ENCODE measurements around the gene TMEM156. TPM values are rescaled to one million over a fixed set of nuclear protein-coding genes. Genes with fewer than 3 reads are reported as not detected.

TMEM156 gene
- total and polyA plus RNA-seq, 2 of the 4 experiments (the other 2 are of a cell fraction) = 0.53 to 0.54 TPM

DNA sequence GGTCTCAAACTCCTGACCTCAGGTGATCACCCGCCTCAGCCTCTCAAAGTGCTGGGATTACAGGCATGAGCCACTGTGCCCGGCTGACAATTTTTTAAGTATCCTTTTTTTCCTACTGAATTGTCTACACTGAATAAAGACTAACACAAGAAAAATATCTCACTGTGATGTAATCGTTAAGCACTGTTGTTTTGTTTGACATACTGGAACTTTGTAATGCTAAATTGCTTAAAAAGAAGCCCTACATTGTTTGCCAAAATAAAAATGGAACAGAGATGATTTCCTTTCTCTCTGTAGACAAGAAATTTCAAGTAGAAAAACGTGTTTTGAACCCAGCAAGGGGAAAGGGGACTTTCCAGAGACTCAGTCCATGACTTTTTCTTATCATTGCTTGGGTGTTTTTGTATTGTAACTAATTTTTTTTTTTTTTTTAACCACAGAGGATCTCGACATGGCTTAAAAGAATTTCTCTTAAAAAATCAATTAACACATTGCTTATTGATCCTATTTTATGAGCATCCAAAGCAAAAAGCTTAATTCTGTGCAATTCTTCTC lies 74.9 kb downstream of the TMEM156 start:
- Histone ChIP-seq H2AK5ac (ENCODE audit: low read depth, low read length) (peak overlapping the region; percentile 56; the same call in 1 of the 2 replicates), H3K27me3 (ENCODE audit: control insufficient read depth, insufficient read depth, low read length) (no peaks in the 10 kb centered on the region), H2BK5ac (ENCODE audit: low read depth, low read length, poor library complexity, severe bottlenecking) (peak overlapping the region; percentile 96), H3K9me3 (ENCODE audit: control insufficient read depth, insufficient read depth, low read length) (no peaks in the 10 kb centered on the region), H2AK9ac (replicated peaks; ENCODE audit: low read depth, low read length, poor library complexity) (no peak overlapping the region), H4K5ac (ENCODE audit: low read depth, low read length) (peak overlapping the region; percentile 98; the same call in 1 of the 2 replicates), H4K91ac (ENCODE audit: insufficient read depth, low read depth, low read length) (peak overlapping the region; percentile 87), H2BK20ac (ENCODE audit: low read depth, low read length) (peak overlapping the region; percentile 91), H3K27ac (ENCODE audit: insufficient read depth, low read length) (peak overlapping the region; percentile 51; the same call in 1 of the 2 replicates), H3K4me3 (ENCODE audit: insufficient read depth, low read depth, low read length) (no peak overlapping the region), H2BK120ac (ENCODE audit: low read depth, low read length) (peak overlapping the region; percentile 98), H3K18ac (ENCODE audit: low read depth, low read length) (peak overlapping the region; percentile 99), H4K8ac (ENCODE audit: low read depth in 2 of 2, low read length in 2 of 2) (peak overlapping the region; percentile 96 to 99), H3K79me1 (ENCODE audit: low read depth in 1 of 2, low read length in 2 of 2) (no peaks in the 10 kb centered on the region), H3K9me1 (ENCODE audit: insufficient read depth, low read length) (no peaks in the 10 kb centered on the region), H3K4me2 (ENCODE audit: low read depth, low read length) (no peak overlapping the region), H3K4ac (ENCODE audit: low read depth, low read length) (peak overlapping the region; percentile 92), H3K4me1 (ENCODE audit: control insufficient read depth, insufficient read depth, low read length) (peaks cover 10% of the 10 kb centered on the region), H3K36me3 (ENCODE audit: control insufficient read depth, insufficient read depth, low read length) (no peaks in the 10 kb centered on the region), H3K56ac (ENCODE audit: extremely low read depth, insufficient read depth, low read length) (no peak overlapping the region), H3K9ac (ENCODE audit: low read depth, low read length) (no peak overlapping the region), H4K20me1 (ENCODE audit: insufficient read depth, low read length) (no peaks in the 10 kb centered on the region), H2AFZ (replicated peaks; ENCODE audit: low read length, poor library complexity) (no peak overlapping the region), H2BK15ac (ENCODE audit: low read depth, low read length) (peak overlapping the region; percentile 86; the same call in 2 of the 3 replicates), H3K14ac (replicated peaks; ENCODE audit: low read depth, low read length) (peak overlapping the region; percentile 92), H3K23ac (ENCODE audit: low read depth, low read length) (peak overlapping the region; percentile 83; the same call in 1 of the 2 replicates)
- in situ Hi-C loops (cut with MboI; ENCODE audit: low sequenced_read_pairs) = no loop called here
- CTCF ChIA-PET = no interaction called here
- ATAC-seq (ENCODE audit: low read depth) = no peak
- no CpG with 5 or more reads among the region's 5 CpGs for WGBS, 2 experiments (ENCODE audit: extremely low coverage in 2 of 2, insufficient read length in 1 of 2)
- POLR2A ChIA-PET (ENCODE audit: unreplicated experiment) = no interaction called here
- dilution Hi-C loops (cut with HindIII; ENCODE audit: low sequenced_read_pairs, unreplicated experiment) = no loop called here
- BruUV-seq (replicated peaks) = no TSS peak
- no peak for DNase-seq
- intact Hi-C loops (cut with micrococcal nuclease) = no loop called here
- TF ChIP-seq MXI1 (IDR thresholded peaks at IDR 0.05; ENCODE audit: borderline replicate concordance, low read depth, low read length) (no peak), NFE2L2 (IDR thresholded peaks at IDR 0.05; ENCODE audit: low read depth, low read length) (no peak), BHLHE40 (IDR thresholded peaks at IDR 0.05; ENCODE audit: low read depth, low read length) (no peak), CTCF (conservative IDR thresholded peaks at IDR 0.05; ENCODE audit: low read depth, low read length) (no peak), FOS (IDR thresholded peaks at IDR 0.05; ENCODE audit: low read depth, low read length) (no peak), SMC3 (IDR thresholded peaks at IDR 0.05; ENCODE audit: low read depth, low read length) (no peak), MAFK (IDR thresholded peaks at IDR 0.05; ENCODE audit: low read depth, low read length) (no peak), CHD1 (IDR thresholded peaks at IDR 0.05; ENCODE audit: low read depth, low read length) (no peak), POLR2A (IDR thresholded peaks at IDR 0.05; ENCODE audit: low read depth, low read length) (no peak), CEBPB (IDR thresholded peaks at IDR 0.05; ENCODE audit: low read depth, low read length) (no peak), RAD21 (IDR thresholded peaks at IDR 0.05; ENCODE audit: low read length) (no peak)
- TF ChIP-seq, protein P1, sequence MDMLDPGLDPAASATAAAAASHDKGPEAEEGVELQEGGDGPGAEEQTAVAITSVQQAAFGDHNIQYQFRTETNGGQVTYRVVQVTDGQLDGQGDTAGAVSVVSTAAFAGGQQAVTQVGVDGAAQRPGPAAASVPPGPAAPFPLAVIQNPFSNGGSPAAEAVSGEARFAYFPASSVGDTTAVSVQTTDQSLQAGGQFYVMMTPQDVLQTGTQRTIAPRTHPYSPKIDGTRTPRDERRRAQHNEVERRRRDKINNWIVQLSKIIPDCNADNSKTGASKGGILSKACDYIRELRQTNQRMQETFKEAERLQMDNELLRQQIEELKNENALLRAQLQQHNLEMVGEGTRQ (IDR thresholded peaks at IDR 0.05; ENCODE audit: low read depth, low read length) = no peak

Measured in IMR-90 (cell line).